Stimulated activated naive CD4-positive, alpha-beta T cell (primary cell): ENCODE results near the gene PMS1.
"Not testable (repeated sequence)": the region's sequence is repeated elsewhere in the genome, so short reads cannot be mapped to it uniquely, and the experiment has no call there.

Source experiments
- DNase-seq, 6 experiments: peaks; one replicate each; lab custom pipeline; 2025; lab: John Stamatoyannopoulos, UW

The PMS1 gene

DNA sequence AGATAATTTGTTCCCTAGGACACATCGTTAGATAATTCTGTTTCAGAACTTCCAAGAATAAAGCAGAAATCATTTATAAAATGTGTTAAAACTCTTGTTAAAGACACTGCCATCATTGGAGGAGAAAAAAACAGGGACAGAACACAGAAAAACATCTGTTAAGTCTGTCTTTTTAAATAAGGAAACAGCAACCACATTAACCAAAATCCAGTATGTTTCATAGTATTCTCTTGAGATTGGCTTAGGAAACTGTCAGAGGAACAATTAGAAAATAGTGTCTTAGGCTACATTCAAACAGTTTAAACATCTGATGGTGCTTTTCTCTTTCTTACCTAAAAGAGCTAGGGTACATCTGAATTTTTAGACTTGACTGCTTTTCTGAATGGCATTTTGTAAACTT is 81.6 kb downstream of the PMS1 start:
- no peak for DNase-seq

DNA sequence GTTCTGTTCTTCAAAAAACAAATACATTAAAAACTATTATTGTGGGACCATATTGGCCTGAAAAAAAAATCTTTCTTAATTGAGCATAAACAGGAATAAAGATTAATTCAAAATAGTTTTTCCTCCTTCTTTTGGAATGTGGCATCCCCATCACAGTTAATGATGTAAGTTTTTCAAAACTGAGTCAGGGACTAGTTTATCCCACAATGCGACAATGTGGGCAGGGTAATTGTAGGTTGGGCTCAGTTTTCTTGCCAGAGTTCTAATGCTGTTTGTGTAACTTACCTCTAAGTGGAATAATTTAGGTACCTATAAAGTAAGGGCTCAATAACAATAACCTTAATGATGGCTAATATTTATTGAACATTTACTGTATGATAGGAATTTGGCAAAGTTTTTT is 82.0 kb downstream of the PMS1 start:
- DNase-seq = no peak

DNA sequence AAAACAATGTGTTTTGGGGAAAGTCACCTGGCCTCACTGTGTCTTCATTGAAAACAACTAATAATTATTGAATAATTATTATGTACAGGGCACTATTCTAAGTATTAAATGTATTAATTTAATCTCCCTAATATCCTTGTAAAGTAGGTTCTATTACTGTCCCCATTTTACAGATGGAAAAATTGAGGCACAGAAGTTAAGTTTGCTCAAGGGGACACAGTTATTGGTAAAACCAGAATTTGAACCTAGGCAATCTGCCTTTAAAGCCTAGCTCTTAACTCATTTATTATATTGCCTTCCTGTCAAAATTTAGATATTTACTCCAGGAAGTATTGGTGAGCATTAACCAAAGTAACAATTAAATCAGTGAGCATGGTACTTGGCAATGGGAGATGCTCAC is 84.6 kb downstream of the PMS1 start:
- DNase-seq = no peak

DNA sequence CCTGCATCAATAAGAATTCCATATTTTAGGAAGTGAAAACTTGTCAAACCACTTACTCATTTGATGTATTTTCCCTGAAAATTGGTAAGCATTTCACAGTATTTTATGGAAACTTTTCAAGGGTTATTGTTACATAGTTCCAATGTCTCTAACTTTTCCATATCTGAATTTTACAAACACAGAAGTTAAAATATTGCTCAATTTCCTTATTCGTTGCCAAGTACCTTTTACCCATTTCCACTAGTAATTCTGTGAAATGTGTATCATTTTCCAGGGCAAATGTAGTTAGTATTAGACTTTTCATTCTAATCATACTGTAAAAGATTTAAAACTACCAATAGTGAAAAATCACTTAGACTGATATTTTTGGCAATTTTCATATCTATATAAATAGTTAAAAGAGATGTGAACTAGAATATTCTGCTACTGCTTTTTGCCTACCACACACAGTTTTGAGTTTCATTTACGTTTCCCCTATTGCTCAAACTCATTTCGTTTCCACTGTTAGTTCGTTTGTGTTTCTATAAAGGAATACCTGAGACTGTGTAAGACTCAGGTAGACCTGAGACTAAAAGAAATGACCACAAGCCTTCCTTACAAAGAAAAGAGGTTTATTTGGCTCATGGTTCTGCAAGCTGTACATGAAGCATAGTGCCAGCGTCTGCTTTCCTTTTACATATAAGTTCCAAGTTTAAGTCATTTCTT is 86.3 kb downstream of the PMS1 start:
- no peak for DNase-seq

- DNase-seq = no peak
Observed at GRCh38 chr2:189873696-189874095, 89.4 kb downstream of the PMS1 start.

- no peak for DNase-seq
Observed at GRCh38 chr2:189874586-189875320, 90.5 kb downstream of the PMS1 start.

DNA sequence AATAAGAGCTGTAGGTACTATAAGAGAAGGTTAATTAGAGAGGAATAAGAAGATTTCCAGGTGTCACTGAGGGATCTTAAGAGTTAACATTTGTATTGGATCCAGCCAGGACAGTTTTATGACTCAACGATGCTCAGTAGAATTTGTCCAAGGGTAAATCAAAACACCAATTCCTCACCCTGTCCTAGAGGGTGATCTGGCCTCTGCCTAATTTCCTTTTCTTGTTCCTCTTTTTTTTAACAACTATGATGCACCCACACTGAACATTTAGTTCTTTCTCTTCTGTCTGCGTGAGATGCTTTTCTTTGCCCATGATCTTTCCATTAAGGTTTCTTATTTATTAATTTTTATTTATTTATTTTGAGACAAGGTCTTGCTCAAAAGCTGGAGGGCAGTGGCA is 92.0 kb downstream of the PMS1 start:
- no peak for DNase-seq

DNA sequence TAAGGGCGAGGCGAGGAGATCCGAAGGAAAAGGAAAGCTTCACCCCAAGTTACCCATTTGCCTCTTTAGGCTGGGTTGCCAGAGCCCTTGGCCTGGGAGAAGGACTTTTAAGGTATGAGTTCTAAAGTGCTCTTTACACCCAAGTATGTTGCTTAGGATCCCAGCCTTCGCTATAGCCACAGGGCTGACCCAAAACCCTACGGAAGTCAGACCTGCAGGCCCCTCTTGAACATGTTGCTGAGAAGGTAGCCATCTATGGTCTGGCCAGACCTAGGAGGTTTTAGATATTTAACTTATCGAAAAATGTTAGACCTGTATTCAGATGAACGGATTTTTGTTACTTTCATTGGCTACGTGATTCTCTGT is 95.4 kb downstream of the PMS1 start:
- DNase-seq = no peak

DNA sequence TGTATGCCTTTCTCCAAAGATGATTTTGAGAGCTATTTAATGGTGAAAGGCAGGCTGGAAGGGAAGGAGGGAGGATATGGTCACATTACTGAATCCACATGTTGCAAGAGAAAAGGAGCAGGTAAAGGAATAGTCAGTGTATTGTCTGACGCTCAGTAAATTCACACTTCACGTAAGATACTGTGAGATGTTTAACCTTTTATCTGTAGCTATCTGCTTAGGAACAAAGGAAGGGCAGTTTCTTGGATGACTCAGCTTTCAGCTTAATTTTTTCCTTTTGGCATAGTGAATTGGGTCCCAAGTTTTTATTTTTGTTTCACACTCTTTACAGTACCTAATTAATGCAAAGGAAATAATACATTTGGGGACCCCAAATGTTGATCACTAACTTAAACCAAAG is 96.2 kb downstream of the PMS1 start:
- DNase-seq = no peak

- no peak for DNase-seq
Observed at GRCh38 chr2:189880832-189881492, 96.7 kb downstream of the PMS1 start.

DNA sequence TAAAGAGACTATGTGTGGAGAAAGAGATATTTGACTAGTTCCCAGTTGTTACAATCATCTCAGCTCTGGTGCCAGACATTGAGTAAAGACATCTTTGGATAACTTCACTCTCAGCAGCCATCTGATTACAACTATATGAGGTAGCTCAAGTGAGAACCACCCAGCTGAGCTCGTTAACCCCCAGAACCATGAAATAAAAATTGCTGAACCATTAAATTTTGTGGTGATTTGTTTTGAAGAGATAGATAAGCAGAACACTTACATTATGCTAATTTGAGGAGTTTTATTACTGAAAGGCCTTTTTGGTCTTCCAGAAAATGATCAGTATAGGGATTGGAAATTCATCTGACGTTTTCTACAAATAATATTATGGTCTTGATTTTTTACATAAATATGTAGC is 101.1 kb downstream of the PMS1 start:
- no peak for DNase-seq

DNA sequence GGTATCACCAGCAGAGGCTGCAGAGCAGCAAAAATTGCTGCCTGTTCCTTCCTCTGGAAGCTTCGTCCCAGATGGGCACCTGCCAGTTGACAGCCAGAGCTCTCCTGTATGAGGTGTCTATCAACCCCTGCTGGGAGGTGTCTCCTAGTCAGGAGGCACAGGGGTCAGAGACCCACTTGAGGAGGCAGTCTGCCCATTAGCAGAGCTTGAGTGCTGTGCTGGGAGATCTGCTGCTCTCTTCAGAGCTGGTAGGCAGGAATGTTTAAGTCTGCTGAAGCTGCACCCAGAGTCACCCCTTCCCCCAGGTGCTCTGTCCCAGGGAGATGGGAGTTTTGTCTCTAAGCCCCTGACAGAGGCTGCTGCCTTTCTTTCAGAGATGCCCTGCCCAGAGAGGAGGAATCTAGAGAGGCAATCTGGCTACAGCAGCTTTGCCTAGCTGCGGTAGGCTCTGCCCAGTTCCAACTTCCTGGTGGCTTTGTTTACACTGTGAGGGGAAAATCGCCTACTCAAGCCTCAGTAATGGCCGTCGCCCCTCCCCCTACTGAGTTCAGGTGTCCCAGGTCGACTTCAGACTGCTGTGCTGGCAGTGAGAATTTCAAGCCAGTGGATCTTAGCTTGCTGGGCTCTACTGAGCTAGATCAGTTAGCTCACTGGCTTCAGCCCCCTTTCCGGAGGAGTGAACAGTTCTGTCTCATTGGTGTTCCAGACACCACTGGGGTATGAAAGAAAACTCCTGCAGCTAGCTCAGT is 108.5 kb downstream of the PMS1 start:
- DNase-seq = not testable (repeated sequence)

- DNase-seq = no peak
Observed at GRCh38 chr2:189896809-189897208, 112.6 kb downstream of the PMS1 start.

DNA sequence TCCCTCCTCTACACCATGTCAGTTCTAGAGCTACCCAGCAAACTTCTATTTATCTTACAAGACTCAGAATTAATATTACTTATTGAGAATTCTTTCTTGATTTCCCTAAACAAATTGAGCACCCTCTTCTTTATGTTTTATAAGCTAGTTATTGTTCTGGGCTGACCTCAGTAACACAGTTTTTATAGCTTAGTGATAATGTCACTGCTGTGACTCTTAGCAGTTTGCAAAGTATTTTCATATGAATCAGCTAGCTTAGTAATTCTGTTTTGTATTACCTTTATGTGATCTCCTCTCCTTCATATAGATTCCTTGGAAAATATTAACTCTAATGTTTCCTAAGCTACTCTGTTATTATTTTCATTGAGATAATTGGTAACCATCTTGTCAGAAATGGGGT is 114.9 kb downstream of the PMS1 start:
- no peak for DNase-seq

GRCh38 chr2:189900726-189901125 is 116.5 kb downstream of the PMS1 start:
- no peak for DNase-seq

GRCh38 chr2:189901664-189902063 is 117.4 kb downstream of the PMS1 start:
- DNase-seq = no peak

- DNase-seq = no peak
Observed at GRCh38 chr2:189913821-189914220, 129.6 kb downstream of the PMS1 start.

GRCh38 chr2:189916651-189917050 is 132.4 kb downstream of the PMS1 start:
- DNase-seq = no peak
